IPS-18c (cell line): Measurements from ENCODE around the gene RIPK1.
"Not testable (repeated sequence)": the region's sequence is repeated elsewhere in the genome, so short reads cannot be mapped to it uniquely, and the experiment has no call there.

Experiments used
- H3K4me3 ChIP-seq: 2 replicates; pipeline ENCODE4 v1.7.0; 2013; ENCODE audit warnings: low read depth, mild to moderate bottlenecking, low read length, moderate library complexity; ENCODE audit not compliant: insufficient read depth
- H3K9me3 ChIP-seq: one replicate; pipeline ENCODE4 v1.6.1; 2013; ENCODE audit warnings: mild to moderate bottlenecking, low read length, moderate library complexity; ENCODE audit not compliant: control insufficient read depth, insufficient read depth

RIPK1 gene

DNA sequence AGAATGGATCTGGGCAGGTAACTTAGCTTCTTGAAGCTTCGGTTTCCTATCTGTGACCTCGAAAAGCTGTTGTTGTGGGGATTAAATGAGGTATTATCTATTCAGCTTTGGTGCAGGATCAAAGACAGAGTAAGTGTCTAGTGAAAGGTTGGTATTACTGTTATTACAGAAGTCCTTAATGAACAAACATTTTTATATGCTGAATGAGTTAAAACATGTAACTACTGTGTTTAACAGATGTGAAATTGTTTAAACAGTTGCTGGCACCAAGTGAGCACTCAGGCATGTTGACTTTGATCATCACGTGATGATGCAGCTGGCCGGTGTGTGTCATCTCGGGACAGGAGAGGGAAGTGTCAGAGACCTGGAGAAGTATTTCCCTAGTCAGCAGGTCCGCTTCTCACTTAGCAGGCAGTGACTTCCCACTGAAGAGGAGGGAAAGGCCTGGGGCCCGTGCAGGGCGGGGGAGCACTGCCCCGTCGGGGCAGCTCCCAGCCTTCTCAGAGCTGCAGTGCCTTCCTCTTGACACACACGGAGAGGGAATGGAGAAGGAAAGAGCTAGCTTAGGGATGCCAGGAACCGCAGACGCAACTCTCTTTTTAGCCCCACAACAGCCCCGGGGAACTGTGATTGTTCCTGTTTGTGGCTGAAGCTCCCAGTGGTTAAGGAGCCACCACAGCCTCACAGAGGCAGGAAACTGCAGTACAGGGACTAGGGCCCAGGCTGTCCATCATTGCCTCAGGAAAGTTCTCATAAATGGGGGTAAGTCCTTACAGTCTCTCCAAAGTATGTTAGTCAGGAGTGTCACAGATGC, 71.0 kb downstream of the RIPK1 start:
- Histone ChIP-seq H3K4me3 (no peak overlapping the region), H3K9me3 (no peaks in the 10 kb centered on the region)

DNA sequence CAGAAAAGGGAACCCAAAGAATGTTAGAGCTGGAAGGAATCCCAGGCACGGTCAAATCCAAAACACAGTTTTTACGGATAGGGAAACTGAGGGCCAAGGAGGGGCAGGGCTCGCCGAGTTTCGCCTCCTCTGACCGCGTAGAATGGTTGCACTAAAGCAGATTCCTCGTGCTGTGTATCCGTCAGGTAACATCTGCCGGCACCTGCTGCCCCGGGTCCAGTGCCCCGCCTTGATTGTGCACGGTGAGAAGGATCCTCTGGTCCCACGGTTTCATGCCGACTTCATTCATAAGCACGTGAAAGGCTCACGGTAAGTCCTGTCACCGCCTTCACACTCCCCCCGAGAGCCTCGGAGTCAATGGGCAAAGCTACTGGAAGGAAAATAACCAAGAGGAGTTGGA, 71.9 kb downstream of the RIPK1 start:
- no peaks in the 10 kb centered on the region for H3K9me3 ChIP-seq
- no peak overlapping the region for H3K4me3 ChIP-seq

DNA sequence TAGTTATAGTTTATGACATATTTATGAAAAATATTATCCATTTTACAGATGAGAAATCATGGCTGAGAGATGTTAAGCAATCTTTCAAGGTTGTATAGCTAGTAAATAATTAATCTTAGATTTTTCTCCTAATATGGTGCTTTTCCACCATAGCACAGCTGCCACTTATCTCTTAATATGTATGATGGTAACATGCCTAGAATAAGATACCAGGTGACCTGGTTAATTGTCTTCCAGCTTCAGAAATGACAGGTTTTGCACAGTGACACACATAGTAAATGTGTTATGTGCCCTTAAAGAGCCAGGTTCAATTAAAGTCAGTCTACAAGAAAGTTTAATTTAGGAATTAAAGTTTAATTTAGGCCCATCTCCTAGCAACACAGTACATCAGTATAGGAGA, 74.2 kb downstream of the RIPK1 start:
- H3K9me3 ChIP-seq: no peaks in the 10 kb centered on the region
- H3K4me3 ChIP-seq: no peak overlapping the region

DNA sequence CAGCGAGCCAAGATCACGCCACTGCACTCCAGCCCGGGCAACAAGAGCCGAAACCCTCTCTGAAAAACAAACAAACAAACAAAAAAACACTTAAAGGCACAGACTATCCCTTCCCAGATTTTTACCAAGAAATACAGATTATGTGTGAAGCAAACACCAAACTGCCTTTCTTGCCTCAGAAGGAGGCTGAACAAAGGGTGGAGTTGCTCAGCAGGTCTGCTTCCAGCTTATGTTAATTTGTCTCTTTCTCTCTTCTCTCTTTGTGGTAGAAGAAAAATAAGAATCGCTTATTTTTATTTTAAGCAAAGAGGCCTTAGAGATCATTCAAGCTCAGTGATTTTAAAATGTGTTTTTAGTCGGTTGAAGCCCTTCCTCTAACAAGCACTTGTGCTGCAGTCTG, 74.9 kb downstream of the RIPK1 start:
- no peak overlapping the region for H3K4me3 ChIP-seq
- H3K9me3 ChIP-seq: no peaks in the 10 kb centered on the region

DNA sequence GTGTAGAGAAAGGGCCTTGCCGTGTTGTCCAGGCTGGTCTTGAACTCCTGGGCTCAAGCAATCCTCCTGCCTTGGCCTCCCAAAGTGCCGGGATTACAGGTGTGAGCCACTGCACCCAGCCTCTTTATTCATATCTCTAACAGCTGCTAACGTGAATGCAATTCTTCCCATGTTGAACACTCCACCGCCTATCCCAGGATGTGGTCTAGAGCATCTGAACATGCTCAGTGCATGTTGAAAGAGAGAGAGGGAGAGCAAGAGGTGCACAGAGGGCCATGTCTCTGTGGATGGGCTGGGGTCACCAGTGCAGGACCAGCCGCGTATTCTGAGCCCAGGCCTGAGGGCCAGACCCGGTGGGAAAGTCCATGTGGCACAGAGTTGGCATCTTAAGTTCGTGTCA, 76.3 kb downstream of the RIPK1 start:
- Histone ChIP-seq H3K9me3 (no peaks in the 10 kb centered on the region), H3K4me3 (no peak overlapping the region)

DNA sequence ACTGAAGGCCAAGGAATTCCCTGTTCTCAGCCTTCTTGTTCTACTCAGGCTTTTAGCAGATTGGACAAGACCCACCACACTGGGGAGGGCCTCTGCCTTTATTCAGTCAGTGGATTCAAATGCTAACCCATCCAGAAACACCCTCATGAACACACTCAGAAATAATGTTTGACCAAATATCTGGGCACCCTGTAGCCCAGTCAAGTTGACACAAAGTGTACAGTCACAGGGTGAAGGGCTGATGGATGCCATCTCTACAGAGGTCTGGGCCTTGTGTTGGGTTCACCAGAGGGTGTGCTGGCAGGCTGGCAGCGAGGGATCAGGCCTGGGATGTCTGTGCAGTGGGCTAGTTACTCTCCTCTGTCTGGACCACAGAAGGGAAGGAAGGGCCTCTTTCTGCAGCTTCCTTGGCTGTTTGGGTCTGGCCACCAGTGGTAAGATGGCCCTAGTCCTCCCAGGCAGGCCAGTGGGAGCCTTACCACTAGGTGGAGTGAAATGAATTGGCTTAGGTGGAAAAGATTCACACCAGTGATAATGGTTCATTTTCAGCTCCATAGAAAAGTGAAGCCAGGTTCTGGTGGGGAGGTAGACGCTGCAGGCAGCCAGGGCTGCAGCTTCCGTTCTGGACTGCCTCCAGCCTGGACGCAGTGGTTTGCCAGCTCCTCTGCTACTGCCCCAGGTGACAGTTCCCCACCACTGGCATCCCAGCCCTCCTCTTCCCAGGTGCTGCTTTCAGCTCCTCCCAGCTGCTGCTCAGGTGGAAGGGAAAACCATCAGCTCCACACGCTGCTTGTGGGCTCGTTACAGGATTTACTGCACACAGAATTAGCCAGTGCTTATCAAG, 79.8 kb downstream of the RIPK1 start:
- Histone ChIP-seq H3K9me3 (no peaks in the 10 kb centered on the region), H3K4me3 (no peak overlapping the region)

DNA sequence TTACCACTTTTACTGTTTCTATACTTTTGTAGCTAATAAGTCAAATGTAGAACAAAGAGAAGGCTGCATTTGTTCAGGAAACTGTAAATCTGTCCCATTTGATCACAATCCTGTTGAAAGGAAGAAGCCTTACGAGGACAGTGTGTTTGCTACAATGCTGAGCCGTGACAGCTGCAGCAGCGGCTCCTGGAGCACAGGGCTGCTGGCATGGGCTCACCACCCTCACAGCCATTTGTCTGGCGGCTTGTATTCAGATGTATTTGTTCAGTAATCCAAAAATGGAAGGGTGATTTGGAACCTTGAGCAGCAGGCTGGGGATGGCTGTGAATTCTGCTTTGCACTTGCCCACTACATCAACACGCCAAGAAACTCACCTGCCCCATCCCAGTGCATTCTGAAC, 83.4 kb downstream of the RIPK1 start:
- Histone ChIP-seq H3K4me3 (no peak overlapping the region), H3K9me3 (no peaks in the 10 kb centered on the region)

DNA sequence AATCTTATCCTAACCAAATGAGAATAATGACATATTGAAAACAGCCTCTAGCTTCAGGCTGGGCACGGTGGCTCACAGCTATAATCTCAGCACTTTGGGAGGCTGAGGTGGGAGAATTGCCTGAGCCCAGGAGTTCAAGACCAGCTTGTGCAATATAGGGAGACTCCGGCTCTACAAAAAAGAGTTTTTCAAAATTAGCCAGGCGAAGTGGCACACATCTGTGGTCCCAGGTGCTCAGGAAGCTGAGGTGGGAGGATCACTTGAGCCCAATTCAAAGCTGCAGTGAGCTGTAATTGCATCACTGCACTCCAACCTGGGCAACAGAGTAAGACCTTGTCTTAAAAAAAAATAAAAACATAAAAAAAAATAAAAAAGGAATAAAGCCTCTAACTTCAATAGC, 84.4 kb downstream of the RIPK1 start:
- Histone ChIP-seq H3K4me3 (no peak overlapping the region), H3K9me3 (no peaks in the 10 kb centered on the region)

DNA sequence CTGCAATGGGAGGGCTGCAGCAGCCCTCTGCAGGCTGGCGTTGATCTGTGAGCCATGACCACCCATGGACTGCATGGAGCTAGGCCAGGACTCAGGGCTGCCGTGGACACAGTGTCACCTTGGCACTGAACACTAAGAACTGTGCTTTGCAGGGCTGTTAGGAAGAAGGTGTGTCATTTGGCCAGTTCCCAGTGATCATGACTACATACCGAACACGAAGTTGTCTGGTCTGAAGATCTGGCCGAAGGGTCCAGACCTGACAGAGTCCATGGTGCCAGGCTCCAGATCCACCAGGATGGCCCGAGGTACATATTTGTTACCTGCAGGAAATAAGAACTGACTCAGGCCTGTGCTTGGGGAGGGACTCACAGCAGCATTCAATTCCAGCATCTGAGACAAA, 87.1 kb downstream of the RIPK1 start:
- not testable (repeated sequence) for H3K9me3 ChIP-seq, H3K4me3 ChIP-seq

DNA sequence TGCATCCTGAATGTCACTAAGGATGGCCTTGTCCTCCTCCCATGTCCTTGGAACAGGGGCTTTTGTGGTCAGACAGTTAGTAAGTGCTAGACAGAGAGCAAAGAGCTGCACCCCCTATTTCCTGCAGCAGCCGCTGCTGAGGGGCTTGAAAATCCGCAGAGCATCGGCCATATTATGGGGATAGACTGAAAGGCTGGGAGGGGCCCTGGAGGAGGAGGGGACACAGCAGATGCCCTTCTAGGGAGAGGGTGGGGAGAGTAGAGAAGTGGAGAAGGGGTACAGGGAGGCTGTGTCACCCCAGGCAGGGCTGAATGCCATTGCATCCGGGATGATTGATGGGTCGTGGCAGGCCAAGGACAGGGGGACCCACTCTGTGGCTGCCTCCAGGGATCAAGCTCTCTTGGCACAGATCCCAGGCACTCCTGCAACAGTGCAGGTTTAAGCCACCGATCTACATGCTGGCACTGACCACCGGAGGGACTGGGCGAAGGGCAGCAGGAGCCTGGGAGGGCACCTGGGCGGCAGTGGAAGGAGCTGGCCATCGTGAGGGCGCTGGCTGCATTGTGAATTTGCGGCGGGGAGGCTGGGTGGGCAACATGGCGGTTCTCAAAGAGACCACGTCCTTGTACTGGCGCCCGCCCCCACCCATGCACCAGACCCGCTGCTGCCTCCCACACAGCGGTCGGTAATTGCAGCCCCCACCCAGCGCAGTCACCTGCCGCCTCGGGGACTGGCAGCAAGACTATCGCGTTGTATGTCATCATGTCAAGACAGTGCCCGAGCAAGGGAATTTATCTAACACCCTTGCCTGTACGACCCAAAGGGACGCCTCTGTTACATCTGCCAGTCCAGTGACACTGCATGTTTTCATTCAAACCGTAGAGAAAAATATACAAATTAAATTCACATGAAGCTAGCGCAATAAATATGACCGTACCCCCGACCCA, 88.2 kb downstream of the RIPK1 start:
- not testable (repeated sequence) for H3K9me3 ChIP-seq

DNA sequence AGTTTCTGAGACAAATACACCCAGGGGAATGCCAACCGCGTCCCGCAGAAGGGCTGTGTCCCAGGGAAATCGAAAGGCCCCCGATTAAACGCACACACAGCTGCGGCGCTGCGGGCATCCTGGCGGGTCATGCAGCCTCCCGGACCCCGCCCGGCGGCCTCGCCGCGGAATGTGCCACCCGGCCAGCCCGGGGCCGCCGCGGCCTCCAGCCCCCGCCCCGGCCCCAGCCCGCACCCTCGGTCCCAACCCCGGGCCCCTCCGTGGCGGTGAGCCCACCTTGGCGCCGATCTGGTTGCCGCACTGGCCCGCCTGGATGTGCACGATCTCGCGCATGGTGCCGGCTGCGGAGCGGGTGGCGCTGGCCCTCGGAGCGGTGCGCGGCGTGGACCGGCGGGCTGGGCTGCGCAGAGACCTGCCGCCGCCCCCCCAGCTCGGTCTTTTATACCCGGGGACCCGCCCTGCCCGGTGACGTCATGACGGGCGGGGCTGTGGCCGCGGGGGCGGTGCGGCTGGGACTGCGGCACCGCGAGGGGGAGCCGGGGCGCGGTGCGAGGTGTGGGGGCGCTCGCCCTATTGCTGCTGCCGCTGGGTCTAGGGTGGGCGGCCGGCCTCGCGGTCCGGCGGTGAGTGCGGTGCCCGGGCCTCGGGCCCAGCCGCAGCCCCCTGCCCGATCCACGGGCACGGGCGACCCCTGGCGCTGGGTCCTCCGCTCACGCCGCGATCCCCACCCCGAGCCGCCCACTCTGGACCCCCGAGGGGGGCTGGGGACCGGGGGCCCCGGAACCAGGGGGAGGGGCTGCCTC, 89.0 kb downstream of the RIPK1 start, which contains the start of gene TUBB2A:
TSS of gene TUBB2A (minus strand) at position 414 of the 803 bp plus-strand sequence. CDS start at position 333, 81 bp downstream.
- H3K9me3 ChIP-seq: no peaks in the 10 kb centered on the region
- H3K4me3 ChIP-seq: peak within 1 kb of the TSS; percentile 92

More for the DNA sequence above, 88.2 kb downstream of the RIPK1 start:
- H3K4me3 ChIP-seq: peak overlapping the region; percentile 92

DNA sequence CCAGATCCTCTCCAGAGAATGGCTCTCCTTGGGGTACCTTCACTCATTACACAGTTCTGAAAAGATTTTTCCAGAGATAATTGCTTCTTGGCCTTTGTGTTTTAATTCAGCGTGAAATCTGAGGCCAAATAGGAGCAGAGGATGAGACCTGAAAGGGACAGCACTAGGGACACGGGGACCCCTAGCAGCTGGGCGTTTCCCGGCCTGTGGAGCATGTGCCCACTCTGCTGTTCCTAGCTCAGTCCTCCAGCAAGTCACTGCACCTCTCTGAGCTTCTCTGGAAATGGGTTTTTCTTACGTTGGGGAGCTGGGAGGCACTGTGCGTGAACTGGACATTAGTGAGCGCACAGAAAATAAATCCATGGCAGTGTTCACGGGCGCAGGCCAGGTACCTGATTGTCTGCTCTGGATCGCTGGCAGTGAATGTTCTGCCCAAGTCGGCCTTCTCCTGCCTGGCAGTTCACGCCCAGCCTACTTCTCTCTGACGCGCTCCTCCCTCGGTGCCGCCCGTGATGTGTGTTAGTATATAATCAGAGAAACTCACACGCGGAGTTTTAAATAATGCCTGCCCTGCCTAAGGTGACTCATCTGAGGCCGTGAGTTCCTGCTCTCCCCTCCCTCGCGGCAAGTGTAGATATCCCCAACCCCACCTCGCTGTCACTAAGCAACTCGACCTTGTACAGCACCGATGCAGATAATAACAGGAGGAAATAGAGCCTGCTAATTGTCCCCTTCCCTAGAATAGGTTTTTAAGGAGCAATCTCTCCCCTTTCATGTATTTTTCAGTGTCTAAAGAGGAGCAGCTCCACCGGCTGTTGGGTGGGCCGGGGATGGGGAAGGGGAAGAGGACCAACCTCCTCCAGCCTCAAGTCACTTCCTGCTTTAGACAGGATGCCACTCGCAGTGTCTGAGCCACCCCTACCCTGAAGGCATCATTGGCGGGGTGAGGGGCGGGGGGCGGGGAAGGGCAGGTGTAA, 91.8 kb downstream of the RIPK1 start:
- no peaks in the 10 kb centered on the region for H3K9me3 ChIP-seq
- H3K4me3 ChIP-seq: peak overlapping the region; percentile 29

DNA sequence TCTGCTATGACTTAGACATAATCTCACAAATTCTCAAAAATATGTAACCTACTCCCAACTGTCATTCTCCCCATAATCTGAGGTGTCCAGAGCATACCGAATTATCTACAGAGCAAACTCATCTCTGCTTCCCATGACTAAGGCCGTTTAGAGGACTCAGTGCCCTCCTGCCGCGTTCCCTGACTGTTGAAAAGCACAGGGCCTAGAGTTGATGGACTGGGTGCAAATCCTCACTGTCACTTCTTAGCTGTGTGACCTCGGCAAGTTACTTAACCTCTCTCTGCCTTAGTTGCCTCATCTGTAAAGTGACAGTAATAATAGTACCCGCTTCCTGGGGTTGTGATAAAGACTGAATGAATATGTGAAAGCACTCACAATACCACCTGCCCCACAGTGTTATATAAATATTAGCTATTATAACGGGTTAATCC, 93.8 kb downstream of the RIPK1 start:
- Histone ChIP-seq H3K4me3 (peak overlapping the region; percentile 78), H3K9me3 (no peaks in the 10 kb centered on the region)

DNA sequence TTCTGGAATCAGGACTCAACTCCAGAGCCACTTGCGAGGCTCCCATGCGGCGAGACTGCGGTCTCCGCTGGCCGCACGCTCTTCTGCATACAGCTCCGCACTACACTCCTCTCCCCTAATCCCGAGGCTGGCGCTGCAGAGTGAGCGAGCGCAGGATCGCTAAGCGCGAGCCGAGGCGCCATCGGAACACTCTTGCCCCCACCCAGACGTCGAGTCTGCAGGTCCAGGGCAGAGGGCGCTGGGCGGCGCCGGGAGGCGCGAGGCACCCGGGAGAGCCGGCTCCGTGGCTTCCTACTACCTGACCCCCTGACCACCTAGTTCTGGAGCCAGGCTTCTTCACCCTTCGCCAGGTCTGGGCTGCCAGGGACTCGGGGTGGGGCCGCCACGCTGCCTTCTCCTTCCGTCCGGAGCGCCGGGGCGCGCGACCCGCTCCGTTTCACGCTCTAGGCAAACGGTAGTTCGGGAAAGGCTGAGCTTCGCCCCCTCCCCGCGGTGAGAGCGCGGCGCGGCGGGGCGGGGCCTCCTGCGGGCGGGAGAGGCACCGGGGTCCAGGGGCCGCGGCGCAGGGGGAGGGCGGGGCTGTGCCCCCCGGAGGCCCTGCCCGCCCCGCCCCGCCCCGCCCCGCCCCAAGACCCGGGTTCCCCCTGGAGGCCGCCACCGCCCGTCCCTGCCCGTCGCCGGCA, 94.4 kb downstream of the RIPK1 start:
- Histone ChIP-seq H3K4me3 (peak overlapping the region; percentile 78), H3K9me3 (no peaks in the 10 kb centered on the region)

DNA sequence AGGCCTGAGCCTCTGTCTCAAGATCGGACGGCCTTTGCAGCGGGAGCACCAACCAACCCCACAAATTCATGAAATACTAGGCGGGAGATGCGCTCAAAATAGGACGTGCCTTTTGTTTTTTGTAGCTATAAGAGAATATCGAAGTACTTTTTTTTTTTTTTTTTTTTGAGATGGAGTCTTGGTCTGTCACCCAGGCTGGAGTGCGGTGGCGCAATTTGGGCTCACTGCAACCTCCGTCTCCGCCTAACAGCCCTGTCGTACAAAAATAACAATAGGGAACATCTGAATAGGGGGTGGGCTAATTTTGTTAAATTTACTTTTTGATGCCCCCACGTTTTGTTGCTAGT, 94.9 kb downstream of the RIPK1 start:
- H3K4me3 ChIP-seq: peak overlapping the region; percentile 42
- no peaks in the 10 kb centered on the region for H3K9me3 ChIP-seq
